Measurements from ENCODE around the gene SP140. TPM values are rescaled to one million over a fixed set of nuclear protein-coding genes. Genes with fewer than 3 reads are reported as not detected.
"Not testable (repeated sequence)": the region's sequence is repeated elsewhere in the genome, so short reads cannot be mapped to it uniquely, and the experiment has no call there.

SP140 gene
- total RNA-seq, 1 experiment from 2014 or later: 3.7 TPM

- in situ Hi-C loops (cut with HindIII; ENCODE audit: low pct_unique_long_range_greater_than_20kb, low sequenced_read_pairs): no loop called here
- no peak for DNase-seq (ENCODE audit: low read depth)
These were observed 41.1 kb downstream of the SP140 start for GRCh38 chr2:230266638-230267037.

GRCh38 chr2:230267059-230267458 is 41.5 kb downstream of the SP140 start:
- no peak for DNase-seq (ENCODE audit: low read depth)
- in situ Hi-C loops (cut with HindIII; ENCODE audit: low pct_unique_long_range_greater_than_20kb, low sequenced_read_pairs): no loop called here

- no peak for DNase-seq (ENCODE audit: low read depth)
- in situ Hi-C loops (cut with HindIII; ENCODE audit: low pct_unique_long_range_greater_than_20kb, low sequenced_read_pairs): no loop called here
These were observed 42.0 kb downstream of the SP140 start for GRCh38 chr2:230267556-230267955.

GRCh38 chr2:230268606-230269243 is 43.2 kb downstream of the SP140 start:
- in situ Hi-C loops (cut with HindIII; ENCODE audit: low pct_unique_long_range_greater_than_20kb, low sequenced_read_pairs): no loop called here
- no peak for DNase-seq (ENCODE audit: low read depth)

GRCh38 chr2:230269715-230270114 is 44.2 kb downstream of the SP140 start:
- in situ Hi-C loops (cut with HindIII; ENCODE audit: low pct_unique_long_range_greater_than_20kb, low sequenced_read_pairs): no loop called here
- no peak for DNase-seq (ENCODE audit: low read depth)

GRCh38 chr2:230282936-230283335 is 57.4 kb downstream of the SP140 start:
- in situ Hi-C loops (cut with HindIII; ENCODE audit: low pct_unique_long_range_greater_than_20kb, low sequenced_read_pairs): no loop called here
- DNase-seq (ENCODE audit: low read depth): no peak

GRCh38 chr2:230286048-230286447 is 60.5 kb downstream of the SP140 start:
- in situ Hi-C loops (cut with HindIII; ENCODE audit: low pct_unique_long_range_greater_than_20kb, low sequenced_read_pairs): no loop called here

GRCh38 chr2:230289311-230289710 is 63.8 kb downstream of the SP140 start:
- in situ Hi-C loops (cut with HindIII; ENCODE audit: low pct_unique_long_range_greater_than_20kb, low sequenced_read_pairs): not testable (repeated sequence)
- peak; percentile 16 for DNase-seq (ENCODE audit: low read depth)

More at GRCh38 chr2:230286048-230286447, 60.5 kb downstream of the SP140 start:
- DNase-seq (ENCODE audit: low read depth): no peak

GRCh38 chr2:230295192-230295591 is 69.7 kb downstream of the SP140 start:
- in situ Hi-C loops (cut with HindIII; ENCODE audit: low pct_unique_long_range_greater_than_20kb, low sequenced_read_pairs): no loop called here

GRCh38 chr2:230296917-230297316 is 71.4 kb downstream of the SP140 start:
- no peak for DNase-seq (ENCODE audit: low read depth)
- in situ Hi-C loops (cut with HindIII; ENCODE audit: low pct_unique_long_range_greater_than_20kb, low sequenced_read_pairs): no loop called here

More at GRCh38 chr2:230295192-230295591, 69.7 kb downstream of the SP140 start:
- DNase-seq (ENCODE audit: low read depth): no peak

- DNase-seq (ENCODE audit: low read depth): no peak
- in situ Hi-C loops (cut with HindIII; ENCODE audit: low pct_unique_long_range_greater_than_20kb, low sequenced_read_pairs): no loop called here
These were observed 74.1 kb downstream of the SP140 start for GRCh38 chr2:230299618-230300017.

- DNase-seq (ENCODE audit: low read depth): no peak
- in situ Hi-C loops (cut with HindIII; ENCODE audit: low pct_unique_long_range_greater_than_20kb, low sequenced_read_pairs): no loop called here
These were observed 80.1 kb downstream of the SP140 start for GRCh38 chr2:230305416-230306275.

GRCh38 chr2:230306474-230306873 is 80.9 kb downstream of the SP140 start:
- no peak for DNase-seq (ENCODE audit: low read depth)
- in situ Hi-C loops (cut with HindIII; ENCODE audit: low pct_unique_long_range_greater_than_20kb, low sequenced_read_pairs): no loop called here

GRCh38 chr2:230307485-230307884 is 81.9 kb downstream of the SP140 start:
- in situ Hi-C loops (cut with HindIII; ENCODE audit: low pct_unique_long_range_greater_than_20kb, low sequenced_read_pairs): no loop called here
- no peak for DNase-seq (ENCODE audit: low read depth)

GRCh38 chr2:230308402-230309000 is 83.0 kb downstream of the SP140 start:
- DNase-seq (ENCODE audit: low read depth): no peak
- in situ Hi-C loops (cut with HindIII; ENCODE audit: low pct_unique_long_range_greater_than_20kb, low sequenced_read_pairs): no loop called here

GRCh38 chr2:230310792-230311191 is 85.3 kb downstream of the SP140 start:
- in situ Hi-C loops (cut with HindIII; ENCODE audit: low pct_unique_long_range_greater_than_20kb, low sequenced_read_pairs); DNase-seq (ENCODE audit: low read depth): not testable (repeated sequence)

GRCh38 chr2:230311634-230312033 is 86.1 kb downstream of the SP140 start:
- in situ Hi-C loops (cut with HindIII; ENCODE audit: low pct_unique_long_range_greater_than_20kb, low sequenced_read_pairs); DNase-seq (ENCODE audit: low read depth): not testable (repeated sequence)

GRCh38 chr2:230312638-230313037 is 87.1 kb downstream of the SP140 start:
- no peak for DNase-seq (ENCODE audit: low read depth)
- in situ Hi-C loops (cut with HindIII; ENCODE audit: low pct_unique_long_range_greater_than_20kb, low sequenced_read_pairs): no loop called here

GRCh38 chr2:230317366-230317765 is 91.8 kb downstream of the SP140 start:
- in situ Hi-C loops (cut with HindIII; ENCODE audit: low pct_unique_long_range_greater_than_20kb, low sequenced_read_pairs): no loop called here
- no peak for DNase-seq (ENCODE audit: low read depth)
